ENCODE measurements around the gene CHL1. TPM values are rescaled to one million over a fixed set of nuclear protein-coding genes. Genes with fewer than 3 reads are reported as not detected.

Gene CHL1
- total and polyA plus RNA-seq, 2 of the 8 experiments (the other 6 are each of a cell fraction or from before 2014, with no cell fraction given): 0.05 to 0.99 TPM

DNA sequence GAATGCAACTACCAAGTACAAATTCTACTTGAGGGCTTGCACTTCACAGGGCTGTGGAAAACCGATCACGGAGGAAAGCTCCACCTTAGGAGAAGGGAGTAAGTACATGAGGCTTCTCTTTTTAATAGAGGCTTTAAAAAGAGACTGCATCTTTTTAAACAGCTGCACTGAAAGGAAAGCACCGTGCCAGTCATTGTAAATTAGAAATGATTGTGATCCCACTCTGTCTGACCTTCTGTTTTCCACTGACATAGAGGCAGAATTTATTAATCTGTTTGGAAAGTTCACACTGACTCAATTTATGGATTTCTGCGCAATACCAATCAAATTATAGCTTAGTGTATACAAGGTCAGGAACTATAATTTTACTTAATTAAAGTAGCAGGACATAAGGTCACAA is 198.2 kb downstream of the CHL1 start (continued):
- TF ChIP-seq, protein P1, sequence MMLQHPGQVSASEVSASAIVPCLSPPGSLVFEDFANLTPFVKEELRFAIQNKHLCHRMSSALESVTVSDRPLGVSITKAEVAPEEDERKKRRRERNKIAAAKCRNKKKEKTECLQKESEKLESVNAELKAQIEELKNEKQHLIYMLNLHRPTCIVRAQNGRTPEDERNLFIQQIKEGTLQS (IDR thresholded peaks at IDR 0.05; ENCODE audit: insufficient read depth, low read depth, low read length): no peak
- no peak for TF ChIP-seq SRF (IDR thresholded peaks at IDR 0.05; ENCODE audit: low read depth, low read length)
